GM19328 (cell line): ENCODE results near the gene KCNK5.

ENCODE experiments used
- ATAC-seq: cut with Tn5 transposase; IDR thresholded peaks from one replicate; pipeline ENCODE4 v1.9.1; 2021; ENCODE audit warnings: mild to moderate bottlenecking, moderate library complexity; ENCODE audit not compliant: unreplicated experiment

Gene KCNK5

GRCh38 chr6:39228992-39229767, at the start of gene KCNK5:
Gene KCNK5, minus strand, starts transcription at chr6:39229475. Its CDS starts 364 bp downstream, at chr6:39229111.
- no peak for ATAC-seq

GRCh38 chr6:39276379-39276995, 47.2 kb upstream of the KCNK5 start:
- no peak for ATAC-seq

- ATAC-seq = no peak
Observed at GRCh38 chr6:39274903-39275302, 45.6 kb upstream of the KCNK5 start.

GRCh38 chr6:39274471-39274870, 45.2 kb upstream of the KCNK5 start:
- ATAC-seq = no peak

- no peak for ATAC-seq
Observed at GRCh38 chr6:39273406-39273821, 44.1 kb upstream of the KCNK5 start.

GRCh38 chr6:39269961-39270360, 40.7 kb upstream of the KCNK5 start:
- no peak for ATAC-seq

- no peak for ATAC-seq
Observed at GRCh38 chr6:39268721-39269120, 39.4 kb upstream of the KCNK5 start.

- no peak for ATAC-seq
Observed at GRCh38 chr6:39268171-39268570, 38.9 kb upstream of the KCNK5 start.

- ATAC-seq = no peak
Observed at GRCh38 chr6:39266782-39267355, 37.6 kb upstream of the KCNK5 start.

- ATAC-seq = no peak
Observed at GRCh38 chr6:39266375-39266774, 37.1 kb upstream of the KCNK5 start.

GRCh38 chr6:39263303-39264037, 34.2 kb upstream of the KCNK5 start:
- ATAC-seq = no peak

- ATAC-seq = no peak
Observed at GRCh38 chr6:39261751-39262150, 32.5 kb upstream of the KCNK5 start.

- ATAC-seq = no peak
Observed at GRCh38 chr6:39260953-39261352, 31.7 kb upstream of the KCNK5 start.

GRCh38 chr6:39260456-39260855, 31.2 kb upstream of the KCNK5 start:
- ATAC-seq = no peak

- ATAC-seq = no peak
Observed at GRCh38 chr6:39256294-39256940, 27.1 kb upstream of the KCNK5 start.

GRCh38 chr6:39254999-39255535, 25.8 kb upstream of the KCNK5 start:
- no peak for ATAC-seq

- ATAC-seq = no peak
Observed at GRCh38 chr6:39251406-39251805, 22.1 kb upstream of the KCNK5 start.

- ATAC-seq = no peak
Observed at GRCh38 chr6:39250507-39250906, 21.2 kb upstream of the KCNK5 start.

- no peak for ATAC-seq
Observed at GRCh38 chr6:39249278-39249677, 20.0 kb upstream of the KCNK5 start.

- no peak for ATAC-seq
Observed at GRCh38 chr6:39247667-39248194, 18.5 kb upstream of the KCNK5 start.
